IPS-15b (cell line): ENCODE results near the gene COBLL1.

ENCODE experiments used
- H3K27me3 ChIP-seq: one replicate; pipeline ENCODE4 v1.6.1; 2013; ENCODE audit warnings: low read length; ENCODE audit not compliant: control insufficient read depth, insufficient read depth
- H3K36me3 ChIP-seq: one replicate; pipeline ENCODE4 v1.6.1; 2013; ENCODE audit warnings: low read length; ENCODE audit not compliant: control insufficient read depth, insufficient read depth
- H3K4me1 ChIP-seq: one replicate; pipeline ENCODE4 v1.6.1; 2013; ENCODE audit warnings: mild to moderate bottlenecking, low read length; ENCODE audit not compliant: control insufficient read depth, insufficient read depth
- H3K4me3 ChIP-seq: one replicate; pipeline ENCODE4 v1.5.1; 2013; ENCODE audit warnings: low read depth, low read length
- H3K9ac ChIP-seq: one replicate; pipeline ENCODE4 v1.6.1; 2013; ENCODE audit warnings: low read depth, mild to moderate bottlenecking, low read length
- H3K9me3 ChIP-seq: one replicate; pipeline ENCODE4 v1.6.1; 2013; ENCODE audit warnings: mild to moderate bottlenecking, low read length; ENCODE audit not compliant: control insufficient read depth, insufficient read depth

Gene COBLL1

DNA sequence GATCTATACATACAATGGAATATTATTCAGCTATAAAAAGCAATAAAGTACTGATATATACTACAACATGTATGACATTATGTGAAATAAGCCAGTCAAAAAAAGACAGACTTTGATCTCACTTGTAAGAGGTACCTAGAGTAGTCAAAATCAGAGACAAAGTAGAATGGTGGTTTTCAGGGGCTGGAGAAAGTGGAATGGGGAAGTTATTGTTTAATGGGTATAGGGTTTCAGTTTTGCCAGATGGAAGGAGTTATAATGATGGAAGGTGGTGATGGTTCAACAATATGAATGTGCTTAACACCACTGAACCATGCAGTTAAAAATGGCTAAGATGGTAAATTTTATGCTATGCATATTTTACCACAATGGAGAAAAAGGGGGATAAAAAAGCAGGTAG is 6.3 kb downstream of the COBLL1 start:
- Histone ChIP-seq H3K4me3 (no peak overlapping the region), H3K36me3 (no peaks in the 10 kb centered on the region), H3K9ac (no peak overlapping the region), H3K4me1 (peaks cover 2% of the 10 kb centered on the region), H3K27me3 (peaks cover 10% of the 10 kb centered on the region), H3K9me3 (no peaks in the 10 kb centered on the region)

- no peaks in the 10 kb centered on the region for H3K4me1 ChIP-seq
- H3K9ac ChIP-seq = no peak overlapping the region
- no peaks in the 10 kb centered on the region for H3K9me3 ChIP-seq
- no peak overlapping the region for H3K4me3 ChIP-seq
- H3K27me3 ChIP-seq = no peaks in the 10 kb centered on the region
- H3K36me3 ChIP-seq = no peaks in the 10 kb centered on the region
Measured at GRCh38 chr2:164831887-164832286, 9.7 kb downstream of the COBLL1 start.

DNA sequence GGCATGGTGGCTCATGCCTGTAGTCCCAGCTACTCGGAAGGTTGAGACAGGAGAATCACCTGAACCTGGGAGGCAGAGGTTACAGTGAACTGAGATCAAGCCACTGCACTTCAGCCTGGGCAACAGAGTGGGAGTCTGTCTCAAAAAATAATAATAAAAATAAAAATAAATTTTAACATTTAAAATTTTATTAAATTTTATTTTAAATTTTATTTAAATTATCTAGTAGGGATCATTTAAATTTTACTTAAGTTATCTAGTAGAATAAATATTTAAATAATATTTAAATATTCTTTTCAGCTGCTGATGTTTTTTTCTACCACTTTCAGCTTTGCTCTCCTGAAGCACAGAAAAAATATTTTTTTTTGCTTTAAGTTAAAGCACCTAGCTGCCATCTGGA is 10.4 kb downstream of the COBLL1 start:
- Histone ChIP-seq H3K27me3 (no peaks in the 10 kb centered on the region), H3K4me3 (no peak overlapping the region), H3K9ac (no peak overlapping the region), H3K9me3 (no peaks in the 10 kb centered on the region), H3K36me3 (no peaks in the 10 kb centered on the region), H3K4me1 (no peaks in the 10 kb centered on the region)

- Histone ChIP-seq H3K27me3 (no peaks in the 10 kb centered on the region), H3K9me3 (no peaks in the 10 kb centered on the region), H3K36me3 (no peaks in the 10 kb centered on the region), H3K9ac (no peak overlapping the region), H3K4me1 (no peaks in the 10 kb centered on the region), H3K4me3 (no peak overlapping the region)
Measured at GRCh38 chr2:164826293-164827243, 15.1 kb downstream of the COBLL1 start.

- Histone ChIP-seq H3K27me3 (no peaks in the 10 kb centered on the region), H3K9me3 (no peaks in the 10 kb centered on the region), H3K4me1 (no peaks in the 10 kb centered on the region), H3K4me3 (no peak overlapping the region), H3K9ac (no peak overlapping the region), H3K36me3 (no peaks in the 10 kb centered on the region)
Measured at GRCh38 chr2:164824872-164825271, 16.8 kb downstream of the COBLL1 start.

- no peak overlapping the region for H3K9ac ChIP-seq
- no peak overlapping the region for H3K4me3 ChIP-seq
- no peaks in the 10 kb centered on the region for H3K27me3 ChIP-seq
- H3K9me3 ChIP-seq = no peaks in the 10 kb centered on the region
- no peaks in the 10 kb centered on the region for H3K36me3 ChIP-seq
- no peaks in the 10 kb centered on the region for H3K4me1 ChIP-seq
Measured at GRCh38 chr2:164823126-164823525, 18.5 kb downstream of the COBLL1 start.

DNA sequence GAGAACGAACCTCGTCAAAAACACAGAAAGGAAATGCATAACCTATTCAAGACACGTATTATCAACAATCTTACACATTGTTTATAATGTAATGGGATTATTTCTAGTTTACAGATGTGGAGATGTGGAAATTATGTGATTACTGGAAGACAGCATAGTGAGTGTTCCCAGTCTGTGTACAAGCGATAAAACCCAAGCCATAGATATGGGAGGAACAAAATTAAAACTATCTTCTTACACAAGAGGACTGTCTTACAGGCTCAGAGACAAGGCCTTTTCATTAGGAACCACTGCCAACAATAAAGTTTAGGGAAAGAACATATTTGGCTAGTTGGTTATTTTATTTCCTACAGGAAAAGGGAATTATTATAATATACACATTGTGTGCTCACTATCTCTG is 20.3 kb downstream of the COBLL1 start:
- no peaks in the 10 kb centered on the region for H3K27me3 ChIP-seq

DNA sequence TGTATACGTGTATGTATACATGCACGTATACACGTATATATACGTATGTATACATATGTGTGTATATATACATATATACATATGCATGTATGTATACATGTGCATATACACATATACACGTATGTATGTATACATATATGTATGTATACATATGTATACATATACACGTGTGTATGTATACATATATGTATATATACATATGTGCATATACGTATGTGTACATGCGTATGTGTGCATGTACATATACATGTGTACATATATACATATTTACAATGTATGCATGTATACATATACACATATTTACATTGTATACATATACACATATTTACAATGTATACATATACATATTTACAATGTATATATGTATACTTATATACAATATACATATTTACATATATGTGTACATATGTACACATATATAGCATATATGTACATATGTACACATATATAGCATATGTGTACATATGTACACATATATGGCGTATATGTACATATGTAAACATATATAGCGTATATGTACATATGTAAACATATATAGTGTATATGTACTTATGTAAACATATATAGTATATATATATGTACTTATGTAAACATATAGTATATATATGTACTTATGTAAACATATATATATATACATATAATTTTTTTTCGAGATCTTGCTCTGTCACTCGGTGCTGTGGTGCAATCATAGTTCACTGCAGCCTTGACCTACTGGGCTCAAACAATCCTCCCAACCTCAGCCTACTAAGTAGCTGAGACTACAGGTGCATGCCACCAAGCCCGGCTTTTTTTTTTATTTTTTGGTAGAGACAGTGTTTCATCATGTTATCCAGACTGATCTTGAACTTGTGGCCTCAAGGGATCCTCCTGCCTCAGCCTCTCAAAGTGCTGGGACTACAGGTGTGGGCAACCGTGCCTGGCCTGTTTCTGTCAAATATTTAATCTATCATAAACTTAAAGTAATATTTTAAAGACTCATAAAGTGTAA is 23.2 kb downstream of the COBLL1 start:
- H3K27me3 ChIP-seq = no peaks in the 10 kb centered on the region

More for the DNA sequence above, 20.3 kb downstream of the COBLL1 start:
- Histone ChIP-seq H3K4me3 (no peak overlapping the region), H3K9ac (no peak overlapping the region), H3K9me3 (no peaks in the 10 kb centered on the region), H3K36me3 (no peaks in the 10 kb centered on the region), H3K4me1 (no peaks in the 10 kb centered on the region)

GRCh38 chr2:164816900-164817299 is 24.7 kb downstream of the COBLL1 start:
- Histone ChIP-seq H3K36me3 (no peaks in the 10 kb centered on the region), H3K9me3 (no peaks in the 10 kb centered on the region), H3K4me3 (no peak overlapping the region), H3K27me3 (no peaks in the 10 kb centered on the region), H3K4me1 (no peaks in the 10 kb centered on the region), H3K9ac (no peak overlapping the region)

More for the DNA sequence above, 23.2 kb downstream of the COBLL1 start:
- H3K9me3 ChIP-seq = no peaks in the 10 kb centered on the region
- no peak overlapping the region for H3K9ac ChIP-seq
- H3K4me1 ChIP-seq = no peaks in the 10 kb centered on the region
- H3K4me3 ChIP-seq = no peak overlapping the region
- no peaks in the 10 kb centered on the region for H3K36me3 ChIP-seq

DNA sequence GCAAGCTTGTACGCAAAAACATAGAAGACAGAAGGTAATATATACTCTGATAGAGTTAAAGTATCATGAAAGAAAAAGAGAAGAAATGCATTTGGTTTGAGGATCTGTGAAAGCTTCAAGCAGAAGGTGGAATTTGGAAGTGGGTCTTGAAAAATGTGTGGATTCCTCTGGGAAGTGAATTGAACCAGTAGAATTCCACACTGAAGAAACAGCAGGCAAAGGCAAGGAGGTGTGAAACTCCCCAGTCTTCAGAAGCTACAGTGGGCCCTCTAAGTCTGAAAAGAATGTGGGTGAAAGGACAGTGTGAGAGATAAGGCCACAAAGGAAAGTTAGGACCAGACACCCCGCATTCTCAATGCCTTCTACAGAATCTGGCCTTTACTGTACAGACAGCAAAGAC is 25.6 kb downstream of the COBLL1 start:
- Histone ChIP-seq H3K36me3 (no peaks in the 10 kb centered on the region), H3K27me3 (no peaks in the 10 kb centered on the region), H3K9ac (no peak overlapping the region), H3K4me1 (no peaks in the 10 kb centered on the region), H3K9me3 (no peaks in the 10 kb centered on the region), H3K4me3 (no peak overlapping the region)

DNA sequence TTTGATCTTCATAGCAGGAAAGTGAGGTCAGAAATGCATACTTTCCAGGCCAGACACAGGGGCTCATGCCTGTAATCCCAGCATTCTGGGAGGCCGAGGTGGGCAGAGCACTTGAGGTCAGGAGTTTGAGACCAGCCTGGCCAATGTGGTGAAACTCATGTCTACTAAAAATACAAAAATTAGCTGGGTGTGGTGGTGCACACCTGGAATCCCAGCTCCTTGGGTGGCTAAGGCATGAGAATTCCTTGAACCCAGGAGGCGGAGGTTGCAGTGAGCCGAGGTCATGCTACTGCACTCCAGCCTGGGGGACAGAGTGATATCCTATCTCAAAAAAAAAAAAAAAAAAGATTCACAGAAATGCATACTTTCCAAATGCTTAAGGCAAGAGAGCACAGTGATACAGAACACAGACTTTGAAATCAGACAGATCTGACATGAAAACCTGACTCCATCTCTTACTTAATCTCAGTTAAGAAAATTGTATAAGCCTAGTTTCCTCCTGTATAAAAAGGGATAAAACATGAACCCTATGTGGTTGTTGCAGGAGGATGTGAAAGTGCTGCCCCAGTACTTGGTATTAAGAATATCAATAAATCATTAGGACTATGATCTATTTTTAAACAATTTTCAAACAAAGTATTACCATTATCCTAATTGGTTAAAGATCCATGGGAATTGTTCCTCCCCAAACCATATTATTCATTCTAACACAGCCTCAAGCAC is 26.4 kb downstream of the COBLL1 start:
- Histone ChIP-seq H3K4me3 (no peak overlapping the region), H3K4me1 (no peaks in the 10 kb centered on the region), H3K9ac (no peak overlapping the region), H3K36me3 (no peaks in the 10 kb centered on the region), H3K27me3 (no peaks in the 10 kb centered on the region), H3K9me3 (no peaks in the 10 kb centered on the region)
